Liver (tissue), 9 donors: ENCODE data around the gene SEMA4D. TPM values are rescaled to one million over a fixed set of nuclear protein-coding genes. Genes with fewer than 3 reads are reported as not detected.

Experiments used
- DNase-seq: peaks from one replicate; pipeline ENCODE4 v3.0.0-alpha.2; 2017; ENCODE audit warnings: low spot score
- H3K27ac ChIP-seq, 2 donors: one replicate each; pipeline ENCODE4 v1.7.0; 2013; ENCODE audit warnings: inconsistent platforms in 2 of 2, low read length in 2 of 2, control low read depth in 1 of 2, low read depth in 1 of 2, mild to moderate bottlenecking in 1 of 2
- H3K27me3 ChIP-seq, 4 donors: one replicate each; pipeline versions ENCODE4 v1.6.1 to v1.7.0; 2013; ENCODE audit warnings: low read length in 3 of 4, inconsistent platforms in 1 of 4, mild to moderate bottlenecking in 1 of 4, moderate library complexity in 1 of 4; ENCODE audit not compliant: control insufficient read depth in 4 of 4, insufficient read depth in 4 of 4
- H3K36me3 ChIP-seq, 4 donors: one replicate each; pipeline versions ENCODE4 v1.6.1 to v1.7.0; 2013; ENCODE audit warnings: low read length in 3 of 4, mild to moderate bottlenecking in 3 of 4, low read depth in 1 of 4, moderate library complexity in 1 of 4; ENCODE audit not compliant: control insufficient read depth in 4 of 4, insufficient read depth in 3 of 4
- H3K4me1 ChIP-seq, 4 donors: one replicate each; pipeline versions ENCODE4 v1.6.1 to v1.7.0; 2013; ENCODE audit warnings: low read length in 3 of 4, mild to moderate bottlenecking in 3 of 4, moderate library complexity in 1 of 4; ENCODE audit not compliant: control insufficient read depth in 4 of 4, insufficient read depth in 4 of 4
- H3K4me3 ChIP-seq, 3 donors: one replicate each; pipeline versions ENCODE4 v1.6.1 to v1.7.0; 2013; ENCODE audit warnings: low read length in 3 of 3, control low read depth in 1 of 3, low read depth in 1 of 3, mild to moderate bottlenecking in 1 of 3
- H3K9ac ChIP-seq, 2 donors: one replicate each; pipeline ENCODE4 v1.7.0; 2013; ENCODE audit warnings: low read length in 2 of 2, mild to moderate bottlenecking in 2 of 2, moderate library complexity in 2 of 2, control low read depth in 1 of 2, low read depth in 1 of 2
- H3K9me3 ChIP-seq, 4 donors: one replicate each; pipeline versions ENCODE4 v1.6.1 to v1.7.0; 2013; ENCODE audit warnings: low read length in 3 of 4; ENCODE audit not compliant: control insufficient read depth in 4 of 4
- ATF3 ChIP-seq: IDR thresholded peaks from 2 replicates; pipeline ENCODE4 v1.6.1; 2016; ENCODE audit warnings: antibody characterized with exemption
- CTCF ChIP-seq: fragments of 150-350 bp; IDR thresholded peaks from 2 replicates; pipeline ENCODE4 v1.5.1; 2017; ENCODE audit warnings: improper control_type of control experiment, low read depth, low read length; ENCODE audit not compliant: missing input control
- EGR1 ChIP-seq, 2 donors: IDR thresholded peaks; 2 replicates each; pipeline ENCODE4 v1.6.1; 2016 to 2018; ENCODE audit warnings: antibody characterized with exemption in 2 of 2, low read depth in 2 of 2
- FOXA1 ChIP-seq: IDR thresholded peaks from 2 replicates; pipeline ENCODE4 v1.6.1; 2016; ENCODE audit warnings: antibody characterized with exemption
- FOXA2 ChIP-seq: IDR thresholded peaks from 2 replicates; pipeline ENCODE4 v1.6.1; 2016; ENCODE audit warnings: antibody characterized with exemption
- HNF4A ChIP-seq, 2 donors: conservative IDR thresholded peaks; 2 replicates each; pipeline ENCODE4 v1.6.1; 2016; ENCODE audit warnings: antibody characterized with exemption in 2 of 2, mild to moderate bottlenecking in 2 of 2
- HNF4G ChIP-seq: IDR thresholded peaks from 2 replicates; pipeline ENCODE4 v1.6.1; 2016; ENCODE audit warnings: antibody characterized with exemption
- JUND ChIP-seq, 2 donors: IDR thresholded peaks; 2 replicates each; pipeline ENCODE4 v1.6.1; 2016; ENCODE audit warnings: antibody characterized with exemption in 2 of 2
- NR2F2 ChIP-seq: IDR thresholded peaks from 2 replicates; pipeline ENCODE4 v1.6.1; 2016; ENCODE audit warnings: antibody characterized with exemption
- RAD21 ChIP-seq, 2 donors: IDR thresholded peaks; 2 replicates each; pipeline ENCODE4 v1.6.1; 2016; ENCODE audit warnings: antibody characterized with exemption in 2 of 2, mild to moderate bottlenecking in 2 of 2
- REST ChIP-seq: IDR thresholded peaks from 2 replicates; pipeline ENCODE4 v1.6.1; 2016; ENCODE audit warnings: antibody characterized with exemption, mild to moderate bottlenecking
- RXRA ChIP-seq, 2 donors: IDR thresholded peaks; 2 replicates each; pipeline ENCODE4 v1.6.1; 2017 to 2018; ENCODE audit warnings: antibody characterized with exemption in 2 of 2, mild to moderate bottlenecking in 1 of 2
- SP1 ChIP-seq: IDR thresholded peaks from 2 replicates; pipeline ENCODE4 v1.6.1; 2018; ENCODE audit warnings: antibody characterized with exemption, mild to moderate bottlenecking
- TAF1 ChIP-seq: conservative IDR thresholded peaks from 2 replicates; pipeline ENCODE4 v1.6.1; 2016; ENCODE audit warnings: antibody characterized with exemption, mild to moderate bottlenecking
- YY1 ChIP-seq: IDR thresholded peaks from 2 replicates; pipeline ENCODE4 v1.6.1; 2016; ENCODE audit warnings: antibody characterized with exemption, mild to moderate bottlenecking
- ZBTB33 ChIP-seq: IDR thresholded peaks from 2 replicates; pipeline ENCODE4 v1.6.1; 2016; ENCODE audit warnings: antibody characterized with exemption
- WGBS: extraction: QIAGEN DNeasy Blood & Tissue Kit; methylation state at CpG from one replicate; pipeline ENCODE4 v1.1.7; 2013; 5-methylcytosine and 5-hydroxymethylcytosine counted together
- polyA plus RNA-seq, 2 donors: library from polyadenylated mRNA; stranded (reverse) in 1 of 2; unstranded in 1 of 2; fragments of 200-250 nt in 1 of 2; fragments of >200 nt in 1 of 2; fragmentation: Nextera tagmentation in 1 of 2; extraction: Ambion mirVana in 1 of 2; gene quantifications; one replicate each; pipeline versions ENCODE4 v1.2.1 to v1.2.3, GENCODE V29; 2013 to 2015
- total RNA-seq, 2 donors: library from RNA; depleted of rRNA; stranded (reverse); fragments of >200 nt; gene quantifications; one replicate each; pipeline ENCODE4 v1.2.3, GENCODE V29; 2014
- TF ChIP-seq, protein P1 (sequence below): IDR thresholded peaks from 2 replicates; pipeline ENCODE4 v1.6.1; 2016; ENCODE audit warnings: antibody characterized with exemption
- donor health status: healthy.
- donor health status: healthy.
- donor health status: healthy.
- donor health status: healthy.
- donor health status: healthy.

The SEMA4D gene
- total and polyA plus RNA-seq, 4 donors = 1.4 to 12.0 (median 4.1) TPM

DNA sequence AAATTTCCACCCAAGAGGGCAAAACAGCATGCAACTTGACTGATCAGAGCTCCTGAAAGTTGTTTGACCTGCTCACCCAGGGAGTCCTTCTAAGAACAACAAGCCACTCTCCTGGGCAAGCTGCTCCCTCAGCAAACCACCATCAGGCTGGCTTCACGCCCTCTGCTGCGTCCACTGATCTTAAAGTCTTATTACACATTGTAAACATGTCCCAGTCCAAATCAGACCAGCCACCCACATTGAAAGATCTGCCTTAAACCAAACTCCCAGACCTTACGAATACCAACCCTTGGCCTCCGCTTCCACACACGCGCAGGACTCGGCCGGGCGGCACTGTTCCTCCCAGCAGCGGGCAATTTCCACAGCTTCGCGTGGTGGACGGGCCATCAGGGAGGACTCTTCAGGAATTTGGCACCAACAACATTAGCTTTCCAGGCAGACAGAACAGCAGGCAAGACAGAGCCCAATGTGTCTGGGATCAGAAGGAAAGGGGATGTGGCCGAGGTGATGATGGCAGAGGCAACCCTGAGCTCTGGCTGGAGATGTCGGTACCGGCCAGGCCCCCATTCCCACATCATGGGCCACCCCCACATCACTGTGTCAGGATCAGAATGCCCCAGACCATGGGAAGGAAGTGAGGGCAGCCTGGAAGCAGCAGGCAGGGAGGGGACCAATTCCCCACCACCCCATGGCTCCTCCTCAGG, 56.8 kb downstream of the SEMA4D start:
- Histone ChIP-seq H3K9ac (no peak overlapping the region), H3K4me3 (no peak overlapping the region), H3K36me3 (no peaks in the 10 kb centered on the region), H3K9me3 (no peaks in the 10 kb centered on the region), H3K4me1 (peaks cover 0 to 20% (median 11%) of the 10 kb centered on the region in 4 donors), H3K27me3 (no peaks in the 10 kb centered on the region), H3K27ac (no peak overlapping the region)
- DNase-seq = no peak
- WGBS = 93% methylated on average over 16 of the region's 16 CpGs
- TF ChIP-seq YY1 (no peak), RXRA (IDR thresholded peaks at IDR 0.05) (no peak), SP1 (no peak), REST (no peak), FOXA2 (no peak), ATF3 (no peak), RAD21 (IDR thresholded peaks at IDR 0.05) (no peak), ZBTB33 (no peak), JUND (IDR thresholded peaks at IDR 0.05) (no peak), HNF4A (conservative IDR thresholded peaks at IDR 0.05) (no peak)
- TF ChIP-seq, protein P1, sequence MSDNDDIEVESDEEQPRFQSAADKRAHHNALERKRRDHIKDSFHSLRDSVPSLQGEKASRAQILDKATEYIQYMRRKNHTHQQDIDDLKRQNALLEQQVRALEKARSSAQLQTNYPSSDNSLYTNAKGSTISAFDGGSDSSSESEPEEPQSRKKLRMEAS = no peak

GRCh38 chr9:89440548-89440947, 57.4 kb downstream of the SEMA4D start:
- Histone ChIP-seq H3K4me3 (no peak overlapping the region), H3K27ac (no peak overlapping the region), H3K36me3 (no peaks in the 10 kb centered on the region), H3K9me3 (no peaks in the 10 kb centered on the region), H3K9ac (no peak overlapping the region), H3K27me3 (no peaks in the 10 kb centered on the region), H3K4me1 (peaks cover 0 to 20% (median 11%) of the 10 kb centered on the region in 4 donors)
- DNase-seq = no peak
- TF ChIP-seq JUND (IDR thresholded peaks at IDR 0.05) (no peak), HNF4G (no peak)
- WGBS = 83% methylated on average over 7 of the region's 7 CpGs

- H3K4me3 ChIP-seq = no peak overlapping the region
- H3K9ac ChIP-seq = no peak overlapping the region
- H3K27me3 ChIP-seq = no peaks in the 10 kb centered on the region
- no peak overlapping the region for H3K27ac ChIP-seq
- H3K9me3 ChIP-seq = no peaks in the 10 kb centered on the region
- 72% methylated on average over 8 of the region's 8 CpGs for WGBS
- DNase-seq = no peak
- peaks cover 0 to 20% (median 11%) of the 10 kb centered on the region in 4 donors for H3K4me1 ChIP-seq
- no peaks in the 10 kb centered on the region for H3K36me3 ChIP-seq
- no peak for TF ChIP-seq ZBTB33
- TF ChIP-seq EGR1 (IDR thresholded peaks at IDR 0.05; ENCODE audit: low read depth in 2 of 2) = no peak
- TF ChIP-seq JUND (IDR thresholded peaks at IDR 0.05) = no peak
- no peak for TF ChIP-seq CTCF
- TF ChIP-seq RAD21 (IDR thresholded peaks at IDR 0.05) = no peak
- TF ChIP-seq HNF4G = no peak
- TF ChIP-seq TAF1 = no peak
- TF ChIP-seq YY1 = no peak
- no peak for TF ChIP-seq RXRA (IDR thresholded peaks at IDR 0.05)
- TF ChIP-seq SP1 = no peak
- TF ChIP-seq FOXA1 = no peak
- no peak for TF ChIP-seq NR2F2
- TF ChIP-seq, protein P1 = no peak
These were observed 57.9 kb downstream of the SEMA4D start for GRCh38 chr9:89440046-89440445.
